CD4-positive, alpha-beta T cell treated with Interleukin-12 subunit alpha and Interleukin-12 subunit beta, for 1 hour (primary cell): ENCODE results near the gene PTPRO.

Experiments
- DNase-seq: peaks from one replicate; pipeline ENCODE4 v3.0.0-alpha.2; 2020

The PTPRO gene

GRCh38 chr12:15322164-15323061, at the start of gene PTPRO:
Gene PTPRO, plus strand, starts transcription at chr12:15322508.
- DNase-seq: no peak

DNA sequence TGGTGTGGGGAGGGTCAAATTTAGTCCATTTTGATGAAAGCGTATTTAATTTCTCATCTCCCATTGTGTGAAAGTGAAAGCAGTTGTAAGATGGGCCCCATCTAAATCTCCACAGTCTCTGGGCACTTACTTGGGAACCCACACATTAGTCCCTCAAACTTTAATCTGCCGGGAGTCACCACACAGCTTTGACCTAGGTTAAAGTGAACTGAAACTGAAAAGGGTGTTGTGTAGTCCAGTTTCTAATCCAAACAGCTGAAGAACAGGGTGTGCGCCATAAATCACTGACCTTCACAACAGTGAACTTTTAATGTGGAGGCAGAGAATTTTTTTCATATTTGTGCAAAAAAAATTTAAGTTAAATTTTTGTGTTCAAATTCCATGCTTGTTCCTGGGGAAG, 48.4 kb upstream of the PTPRO start:
- no peak for DNase-seq

- no peak for DNase-seq
These were observed 47.7 kb upstream of the PTPRO start for GRCh38 chr12:15274561-15274967.

DNA sequence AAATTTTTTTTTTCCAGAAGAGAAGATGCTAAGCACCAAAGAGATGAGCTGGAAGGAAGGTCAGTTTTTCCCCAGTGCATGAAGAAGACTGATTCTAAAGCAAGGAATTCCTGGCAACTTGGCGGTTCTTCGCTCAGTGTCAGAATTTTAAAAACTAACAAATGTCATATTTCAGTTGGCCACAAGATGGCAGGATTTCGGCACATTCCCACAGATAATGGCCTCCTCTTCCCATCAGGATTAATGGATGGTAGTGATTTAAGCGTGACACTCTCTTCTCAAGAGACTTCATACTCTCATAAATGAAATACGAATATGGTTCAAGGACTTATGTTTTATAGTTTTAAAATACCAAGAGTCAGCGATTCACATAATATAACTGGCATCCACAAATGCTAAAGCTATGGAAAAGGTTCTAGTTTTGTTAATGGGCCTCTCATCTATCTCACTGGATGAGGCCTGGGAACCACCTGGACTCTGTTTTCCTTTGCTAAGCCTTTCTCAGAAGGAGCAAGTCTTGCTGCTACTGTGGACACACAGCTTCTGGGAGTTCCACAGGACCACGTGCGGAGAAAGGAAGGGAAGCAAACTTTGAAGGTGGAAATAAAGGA, 46.1 kb upstream of the PTPRO start:
- DNase-seq: peak; percentile 13

- DNase-seq: peak; percentile 21
These were observed 43.3 kb upstream of the PTPRO start for GRCh38 chr12:15278816-15279658.

- no peak for DNase-seq
These were observed 41.4 kb upstream of the PTPRO start for GRCh38 chr12:15280930-15281329.

DNA sequence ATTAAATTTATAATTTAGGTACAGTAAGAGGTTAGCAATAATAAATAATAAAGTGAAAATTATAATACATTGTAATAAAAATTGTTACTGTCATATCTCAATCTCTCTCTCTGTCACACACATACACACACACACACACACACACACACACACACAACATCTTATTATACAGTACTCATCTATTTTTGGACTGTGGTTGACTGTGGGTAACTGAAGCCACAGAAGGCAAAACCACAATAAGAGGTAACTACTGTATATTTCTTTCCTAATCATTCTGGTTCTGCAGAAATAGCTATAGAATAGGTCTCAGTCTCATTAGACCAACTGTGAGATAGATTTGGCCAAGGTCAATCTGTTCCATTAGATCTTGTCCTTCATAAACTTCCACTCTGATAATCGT, 33.1 kb upstream of the PTPRO start:
- peak; percentile 6 for DNase-seq

GRCh38 chr12:15293731-15294130, 28.6 kb upstream of the PTPRO start:
- DNase-seq: no peak

DNA sequence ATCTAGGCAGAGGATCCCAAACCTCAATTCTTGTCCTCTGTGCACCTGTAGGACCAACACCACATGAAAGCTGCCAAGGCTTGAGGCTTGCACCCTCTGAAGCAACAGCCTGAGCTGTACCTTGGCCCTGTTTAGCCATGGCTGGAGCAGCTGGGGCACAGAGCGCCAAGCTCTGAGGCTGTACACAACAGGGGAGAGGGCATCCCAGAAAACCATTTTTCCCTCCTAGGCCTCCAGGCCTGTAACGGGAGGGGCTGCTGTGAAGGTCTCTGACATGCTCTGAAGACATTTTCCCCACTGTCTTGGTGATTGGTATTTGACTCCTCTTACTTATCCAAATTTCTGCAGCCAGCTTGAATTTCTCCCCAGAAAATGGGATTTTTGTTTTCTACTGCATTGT, 22.4 kb upstream of the PTPRO start:
- DNase-seq: no peak

DNA sequence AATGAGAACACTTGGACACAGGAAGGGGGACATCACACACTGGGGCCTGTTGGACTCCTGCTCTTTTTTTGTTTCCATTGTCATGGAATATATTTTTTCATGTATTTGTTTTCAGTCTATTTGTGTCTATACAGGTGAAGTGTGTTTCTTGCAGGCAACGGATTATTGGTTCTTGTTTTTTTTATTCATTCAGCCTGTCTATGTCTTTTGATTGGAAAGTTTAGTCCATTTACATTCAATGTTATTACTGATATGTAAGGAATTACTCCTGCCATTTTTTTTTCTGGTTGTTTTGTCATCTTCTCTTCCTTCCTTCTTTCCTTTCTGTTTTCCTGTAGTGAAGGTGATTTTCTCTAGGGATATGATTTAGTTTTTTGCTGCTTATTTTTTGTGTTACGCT, 18.0 kb upstream of the PTPRO start:
- DNase-seq: no peak

DNA sequence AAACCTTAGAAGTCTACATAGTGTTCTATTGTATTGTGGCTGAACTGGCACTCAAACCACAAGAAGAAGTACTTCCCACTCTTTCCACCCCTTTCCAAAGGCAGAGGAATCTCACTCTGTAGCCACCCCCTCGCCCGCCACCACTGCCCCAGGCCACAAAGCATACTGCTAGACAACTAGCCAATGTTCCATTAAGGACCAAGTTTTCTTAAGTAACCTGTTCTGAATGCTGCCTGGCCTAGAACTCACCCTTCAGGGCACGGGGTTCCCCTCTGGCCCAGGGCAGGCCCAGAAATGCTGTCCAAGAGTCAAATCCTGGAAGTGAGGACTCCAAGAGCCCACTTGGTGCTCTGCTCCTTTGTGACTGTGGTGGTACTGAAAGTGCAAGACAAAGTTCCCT, 15.7 kb upstream of the PTPRO start:
- no peak for DNase-seq

- no peak for DNase-seq
These were observed 15.2 kb upstream of the PTPRO start for GRCh38 chr12:15307079-15307478.

- DNase-seq: no peak
These were observed 3.5 kb upstream of the PTPRO start for GRCh38 chr12:15318841-15319240.

DNA sequence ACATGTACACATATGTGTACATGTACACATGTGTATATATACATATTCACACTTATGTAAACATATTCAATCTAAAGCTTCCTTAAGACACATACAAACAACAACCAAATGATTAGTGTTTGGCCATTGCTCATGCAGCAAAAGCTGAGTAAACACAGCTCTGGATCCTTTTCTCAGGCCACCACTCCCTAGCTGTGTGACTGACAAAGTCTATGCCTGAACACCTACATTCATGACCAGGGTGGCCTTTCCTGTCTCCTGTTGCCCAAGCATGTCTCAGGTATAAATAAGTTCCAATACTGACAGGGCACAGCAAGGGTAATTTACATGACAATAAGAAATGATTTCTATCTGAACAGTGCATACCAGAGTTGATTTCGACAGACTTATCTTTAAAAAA, 1.4 kb upstream of the PTPRO start:
- DNase-seq: no peak

- DNase-seq: no peak
These were observed 1.2 kb downstream of the PTPRO start for GRCh38 chr12:15323480-15323879.

DNA sequence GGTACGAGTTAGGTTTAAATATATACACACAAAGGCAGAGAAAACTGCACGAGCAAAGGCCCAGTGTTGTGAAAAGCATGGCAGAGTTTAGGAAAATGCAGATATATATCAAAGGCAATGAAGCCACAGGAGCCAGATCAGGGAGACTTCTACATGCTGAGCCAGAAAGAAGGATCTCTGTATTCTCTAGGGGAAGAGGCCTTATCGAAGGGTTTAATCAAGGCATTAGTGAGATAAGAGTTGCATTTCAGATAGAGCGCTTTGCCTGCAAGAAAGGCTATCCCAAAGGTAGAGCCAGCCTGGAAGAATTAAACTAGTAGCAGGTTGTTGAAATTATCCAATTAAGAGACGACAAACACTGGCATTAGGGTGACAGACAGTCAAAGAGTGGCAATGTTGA, 7.6 kb downstream of the PTPRO start:
- DNase-seq: no peak

DNA sequence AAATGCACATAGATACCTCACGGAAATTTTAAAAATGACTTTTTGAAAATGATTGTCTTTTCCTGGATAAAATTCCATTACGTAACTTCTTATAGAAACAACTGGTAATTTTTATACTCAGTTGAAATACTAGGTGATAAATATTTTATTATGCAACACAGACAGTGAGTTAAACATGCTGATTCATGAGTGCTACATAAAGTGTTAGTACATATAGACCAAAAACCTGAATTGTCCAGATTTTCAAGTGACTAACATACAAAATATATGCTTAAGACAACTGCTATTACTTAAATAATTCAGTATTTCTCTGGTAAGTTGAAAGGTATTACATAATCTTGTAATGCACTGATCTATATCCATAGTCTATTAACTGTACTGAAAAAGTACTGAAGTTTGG, 11.9 kb downstream of the PTPRO start:
- no peak for DNase-seq

- DNase-seq: no peak
These were observed 13.7 kb downstream of the PTPRO start for GRCh38 chr12:15335959-15336358.

DNA sequence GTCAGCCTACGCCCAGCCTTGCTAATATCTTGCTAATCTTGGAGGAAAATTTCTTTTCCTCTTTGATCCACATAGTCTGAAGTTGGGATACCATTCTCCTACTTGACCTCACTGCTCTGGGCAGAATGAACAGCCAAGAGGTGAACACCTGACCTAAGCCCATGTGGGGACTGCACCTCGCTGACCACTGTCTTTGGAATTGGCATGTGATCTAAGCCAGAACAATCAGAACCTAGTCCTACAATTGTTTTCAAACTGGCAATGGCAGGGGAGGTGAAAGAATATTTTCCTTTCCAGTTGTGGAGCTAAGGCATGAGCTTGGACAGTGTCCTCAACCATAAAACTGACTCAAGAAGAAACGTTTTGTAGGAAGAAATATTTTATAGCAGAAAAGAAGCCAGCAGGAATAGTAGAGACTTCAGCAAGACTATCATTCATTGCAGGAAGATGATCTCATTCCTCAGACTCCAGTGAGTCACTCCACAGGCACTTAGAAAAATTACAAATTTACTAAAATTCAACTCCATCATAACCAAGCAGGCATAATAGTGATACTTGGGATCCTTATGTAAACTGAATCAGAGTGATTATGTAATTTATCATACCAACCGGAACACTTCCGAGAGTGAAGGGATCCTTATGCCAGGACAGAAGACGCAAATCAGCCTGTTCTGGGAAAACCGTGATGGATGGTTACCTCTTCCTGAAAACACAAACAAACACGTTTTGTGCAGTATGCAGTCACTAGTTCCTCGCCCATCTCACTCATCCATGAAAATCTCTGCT, 14.7 kb downstream of the PTPRO start:
- DNase-seq: no peak

DNA sequence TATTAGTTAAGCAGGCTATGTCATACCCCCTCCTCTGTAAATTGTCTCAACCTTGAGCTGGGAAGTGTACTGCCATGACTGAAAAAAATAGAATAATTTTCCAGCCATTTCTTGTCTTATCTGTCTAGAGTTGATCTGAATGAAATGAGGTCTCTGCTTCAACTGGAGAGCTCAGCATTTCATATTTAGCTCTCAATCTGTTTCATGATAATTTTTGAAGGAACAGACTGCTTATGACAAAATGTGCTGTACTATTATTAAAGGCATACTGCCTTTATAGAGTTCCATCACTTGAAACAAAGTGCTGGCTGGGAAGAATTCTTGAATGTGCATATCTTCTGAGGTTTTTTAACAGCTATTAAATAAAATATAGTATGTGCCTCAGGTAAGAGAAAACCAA, 19.1 kb downstream of the PTPRO start:
- DNase-seq: no peak

DNA sequence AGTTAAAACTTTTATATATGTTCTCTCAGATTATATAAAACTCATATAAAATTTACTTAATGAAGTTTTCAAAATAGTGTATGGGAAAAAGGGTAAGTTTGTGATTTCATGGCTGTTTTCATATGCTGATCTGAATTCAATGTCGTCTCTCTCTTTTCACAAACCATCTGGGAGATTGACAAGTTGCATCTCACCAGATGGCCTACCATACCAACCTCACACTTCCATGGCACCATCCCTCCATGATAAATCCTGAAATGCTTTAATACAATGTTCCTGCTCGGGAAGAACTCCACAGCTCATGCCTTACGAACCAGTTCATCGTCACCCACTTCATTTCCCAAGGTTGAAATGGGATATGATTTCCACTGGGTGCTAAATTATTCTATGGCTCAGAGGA, 22.3 kb downstream of the PTPRO start:
- no peak for DNase-seq

DNA sequence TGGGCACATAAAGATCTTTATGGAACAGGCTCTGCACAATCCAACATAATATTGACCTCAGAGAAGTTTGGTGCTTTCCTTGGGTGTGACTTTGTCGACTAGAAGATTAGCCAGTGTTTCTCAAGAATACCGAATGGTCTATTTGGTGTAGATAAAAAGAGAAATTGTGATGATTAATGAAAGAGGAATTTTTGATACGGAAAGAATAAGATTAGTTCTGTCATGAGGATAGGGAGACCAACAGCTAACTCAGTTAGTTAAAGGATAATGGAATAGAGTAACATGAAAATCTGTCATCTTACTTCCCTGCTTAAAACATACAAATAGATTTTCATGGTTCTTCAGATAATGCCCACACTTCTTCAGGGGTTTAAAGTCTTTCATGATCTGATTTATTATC, 24.2 kb downstream of the PTPRO start:
- DNase-seq: no peak

- DNase-seq: no peak
These were observed 28.3 kb downstream of the PTPRO start for GRCh38 chr12:15350643-15351042.
